CD4-positive, alpha-beta T cell treated with Interleukin-4 for 1 hour (primary cell): Measurements from ENCODE around the gene AMOTL1.

ENCODE experiments used
- DNase-seq, 2 donors: peaks; one replicate each; pipeline ENCODE4 v3.0.0-alpha.2; 2020 to 2022

The AMOTL1 gene

GRCh38 chr11:94861306-94861845, 93.2 kb downstream of the AMOTL1 start:
- DNase-seq: no peak

- DNase-seq: no peak
Measured at GRCh38 chr11:94862926-94863880, 95.0 kb downstream of the AMOTL1 start.

DNA sequence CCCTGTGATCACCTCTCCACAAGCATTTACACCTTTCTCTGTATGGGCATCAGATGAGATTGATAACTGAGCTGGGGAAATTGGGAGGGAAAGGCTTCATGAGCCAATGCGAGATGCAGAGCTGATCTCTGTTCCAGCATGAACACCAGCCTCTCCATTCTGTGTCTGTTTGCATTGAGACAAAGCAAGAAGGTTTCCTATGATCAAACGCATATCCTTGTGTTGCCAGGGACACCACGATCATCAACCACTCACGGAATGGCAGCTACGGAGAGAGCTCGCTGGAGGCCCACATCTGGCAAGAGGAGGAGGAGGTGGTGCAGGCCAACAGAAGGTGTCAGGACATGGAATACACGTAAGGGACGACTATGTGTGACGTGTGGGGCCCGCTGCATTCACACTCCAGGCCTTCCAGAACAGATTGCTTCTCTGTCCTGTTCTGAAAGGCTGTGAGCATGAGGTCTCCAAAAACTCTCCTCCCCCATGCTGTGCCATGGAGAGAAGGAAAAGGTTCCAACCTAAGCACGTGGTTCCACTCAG, 96.4 kb downstream of the AMOTL1 start:
- no peak for DNase-seq

- DNase-seq: no peak
Measured at GRCh38 chr11:94866231-94866822, 98.2 kb downstream of the AMOTL1 start.

- no peak for DNase-seq
Measured at GRCh38 chr11:94866936-94867795, 99.0 kb downstream of the AMOTL1 start.

GRCh38 chr11:94868468-94868867, 100.3 kb downstream of the AMOTL1 start:
- DNase-seq: no peak

- no peak for DNase-seq
Measured at GRCh38 chr11:94869186-94869585, 101.0 kb downstream of the AMOTL1 start.

- no peak for DNase-seq
Measured at GRCh38 chr11:94870422-94870821, 102.3 kb downstream of the AMOTL1 start.

- no peak for DNase-seq
Measured at GRCh38 chr11:94871491-94872185, 103.5 kb downstream of the AMOTL1 start.

DNA sequence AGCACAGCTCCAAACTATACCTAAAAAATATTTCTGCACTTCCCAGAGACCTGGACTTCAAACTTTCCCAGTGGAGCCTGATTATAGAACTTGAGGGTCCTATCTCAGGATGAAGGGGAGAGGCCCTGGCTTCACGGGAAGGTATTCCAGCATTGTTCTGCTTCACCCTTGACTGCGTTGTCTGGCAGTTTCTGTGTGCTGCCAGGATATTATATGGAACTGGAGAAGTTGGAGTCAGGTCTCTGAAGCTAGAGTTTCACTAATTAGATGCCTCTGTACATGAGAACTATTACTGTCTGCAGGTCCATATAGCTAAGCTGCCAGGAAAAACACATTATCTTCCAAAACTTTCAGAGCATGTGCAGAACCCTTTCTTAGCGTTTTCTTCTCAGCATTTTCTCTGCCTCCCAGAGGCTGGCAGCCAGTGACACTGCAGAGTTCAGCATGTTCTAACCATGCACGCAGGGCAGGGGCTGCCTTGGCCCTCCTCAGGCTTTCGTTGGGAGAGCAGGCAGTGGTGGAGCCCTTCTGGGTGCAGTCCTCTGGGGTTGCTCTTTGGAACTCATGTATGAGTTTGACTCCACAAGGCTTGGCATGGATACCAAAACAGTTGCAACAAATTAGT, 105.9 kb downstream of the AMOTL1 start:
- no peak for DNase-seq

DNA sequence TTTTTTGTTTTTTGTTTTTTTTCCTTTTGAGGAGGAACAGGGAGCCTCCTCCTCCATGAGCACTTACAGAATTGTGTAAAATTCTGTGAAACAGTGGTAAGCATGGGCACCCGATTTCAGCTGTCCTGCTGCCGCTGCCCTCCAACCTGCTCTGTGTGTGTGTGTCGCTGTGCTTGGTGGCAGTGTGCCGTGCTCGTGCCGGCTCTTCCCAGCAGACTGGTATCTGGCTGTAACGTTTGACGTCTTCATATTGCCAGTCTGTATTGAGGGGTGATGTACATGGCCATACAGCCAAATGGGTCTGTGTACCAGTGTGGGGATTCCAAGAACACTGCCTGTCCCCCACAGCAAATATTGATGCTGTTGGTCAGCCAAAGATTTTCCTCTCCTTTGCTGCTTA, 108.1 kb downstream of the AMOTL1 start:
- no peak for DNase-seq

DNA sequence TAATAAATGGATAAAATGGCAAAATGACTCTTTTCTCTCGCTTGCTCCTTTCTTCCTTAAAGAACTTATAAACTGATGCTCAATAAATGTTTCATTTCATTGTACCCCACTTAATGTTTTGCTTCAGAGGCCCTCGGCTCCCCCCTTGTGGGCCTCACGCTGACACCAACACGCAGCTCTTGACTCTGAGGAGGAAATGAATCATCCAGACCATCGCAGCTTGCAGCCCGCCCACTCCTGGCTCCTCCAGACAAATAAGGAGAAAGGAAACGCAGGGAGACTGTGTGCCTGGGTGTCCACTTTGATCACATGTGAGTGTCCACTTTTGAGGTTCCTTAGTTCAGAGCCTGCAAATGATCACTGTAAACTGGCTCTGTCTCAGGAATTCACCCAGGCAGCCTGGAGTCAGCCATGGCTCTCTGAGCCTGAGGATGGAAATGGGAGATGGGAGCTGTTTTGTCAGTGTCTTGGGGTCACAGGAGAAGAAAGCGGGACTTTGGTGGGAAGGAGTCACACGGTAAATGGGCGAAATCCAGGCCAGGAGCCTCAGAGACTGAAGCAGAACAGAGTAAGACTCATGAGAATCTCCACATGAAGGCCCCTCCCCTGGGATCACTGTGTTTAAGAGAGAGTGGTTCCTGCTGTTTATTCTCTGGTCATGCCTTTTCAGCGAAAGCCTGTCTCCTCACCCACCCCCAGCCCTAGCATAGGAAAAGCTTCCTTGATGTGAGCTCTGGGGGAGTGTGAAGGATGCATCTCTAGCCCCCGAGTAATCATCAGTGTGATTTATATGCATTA, 108.7 kb downstream of the AMOTL1 start:
- peak; percentile 4 to 45 for DNase-seq

DNA sequence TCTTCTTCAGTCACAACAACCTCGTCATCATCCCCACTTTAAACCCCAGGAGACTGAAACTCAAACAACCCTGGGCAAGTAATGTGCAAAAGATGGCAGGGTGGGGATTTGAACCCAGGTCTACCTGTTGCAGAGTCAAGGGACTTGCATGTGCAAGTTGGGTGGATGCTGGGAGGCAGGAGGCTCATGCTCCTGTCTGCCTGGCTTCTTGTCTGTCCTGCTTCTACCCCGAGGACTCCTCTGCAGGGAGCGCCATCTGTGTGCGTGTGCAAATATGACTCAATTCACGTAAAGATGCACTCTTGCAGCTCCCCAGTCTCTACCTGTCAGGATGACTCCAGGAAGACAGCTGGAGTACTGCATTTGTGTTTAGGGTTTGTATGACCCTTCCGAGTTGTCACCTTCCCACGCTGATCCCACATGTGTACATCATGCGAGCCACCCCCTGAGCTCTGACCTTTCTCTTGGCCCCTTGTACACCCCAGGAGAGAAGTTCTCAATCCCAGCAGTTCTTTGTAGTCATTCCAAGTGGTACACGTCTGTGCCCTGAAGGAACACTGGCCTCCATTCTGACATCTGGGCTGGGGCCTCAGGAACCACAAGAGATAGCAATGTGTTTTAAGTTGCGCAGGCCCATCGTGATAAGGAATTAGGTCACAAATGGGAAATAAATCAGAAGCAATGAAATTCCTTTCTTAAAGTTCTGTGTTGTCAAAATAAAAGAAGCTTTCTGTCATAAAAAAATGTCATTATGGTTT, 109.5 kb downstream of the AMOTL1 start:
- DNase-seq: no peak

DNA sequence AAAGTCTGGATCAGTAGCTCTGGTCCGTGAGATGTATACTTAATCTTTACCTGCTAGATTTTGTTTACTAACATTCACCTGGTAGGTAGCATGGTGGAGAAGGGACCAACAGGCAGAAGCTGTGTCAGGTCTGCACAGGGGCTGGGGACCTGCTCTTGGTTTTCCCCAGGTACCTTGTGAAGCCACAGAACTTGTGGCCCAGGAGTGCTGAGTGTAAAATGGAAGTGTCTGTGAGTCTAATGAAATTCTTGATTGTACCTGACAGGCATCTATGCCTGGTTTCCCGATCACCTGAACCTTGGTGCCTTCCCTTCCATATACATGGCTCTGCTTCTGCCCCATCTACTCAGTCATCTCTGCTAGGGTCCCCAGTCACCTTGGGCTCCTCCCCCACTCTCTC, 110.8 kb downstream of the AMOTL1 start:
- DNase-seq: no peak

GRCh38 chr11:94880216-94880615, 112.1 kb downstream of the AMOTL1 start:
- no peak for DNase-seq

DNA sequence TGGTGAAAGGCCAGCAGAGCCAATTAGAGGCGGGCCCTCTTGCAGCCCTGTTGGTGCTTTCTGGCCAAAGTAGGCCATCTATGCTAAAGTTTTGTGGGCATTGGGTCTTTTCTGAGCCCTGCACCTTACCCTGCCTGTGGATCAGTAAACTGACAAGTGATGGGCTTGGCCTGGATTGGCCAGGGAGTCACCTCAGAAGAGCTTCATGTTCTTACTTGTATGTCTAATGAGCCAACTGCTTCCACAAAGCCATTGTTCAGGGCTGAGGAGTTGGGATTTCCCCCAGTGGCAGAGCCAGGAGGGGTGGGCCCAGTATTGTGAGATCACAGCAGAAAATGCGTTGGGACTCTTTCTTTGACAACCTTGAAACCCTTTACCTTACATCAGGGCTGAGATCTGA, 114.8 kb downstream of the AMOTL1 start:
- no peak for DNase-seq

DNA sequence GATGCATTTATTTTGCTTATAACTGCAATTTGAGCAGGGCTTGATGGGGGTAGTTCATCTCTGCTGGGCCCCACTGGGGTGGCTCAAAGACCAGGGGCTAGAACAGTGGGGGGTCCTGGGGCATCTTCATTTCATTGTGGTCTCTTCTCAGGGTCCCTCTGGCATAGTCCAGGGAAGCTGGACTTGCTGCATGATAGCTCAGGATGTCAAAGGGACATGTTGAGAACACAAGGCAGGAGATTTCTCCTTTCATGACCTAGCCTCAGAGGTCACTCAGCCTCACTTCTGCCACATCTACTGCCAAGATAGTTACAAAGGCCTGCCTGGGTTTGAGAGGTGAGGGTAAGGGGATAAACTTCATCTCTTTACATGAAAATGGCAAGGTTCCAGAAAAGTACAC, 115.7 kb downstream of the AMOTL1 start:
- no peak for DNase-seq

DNA sequence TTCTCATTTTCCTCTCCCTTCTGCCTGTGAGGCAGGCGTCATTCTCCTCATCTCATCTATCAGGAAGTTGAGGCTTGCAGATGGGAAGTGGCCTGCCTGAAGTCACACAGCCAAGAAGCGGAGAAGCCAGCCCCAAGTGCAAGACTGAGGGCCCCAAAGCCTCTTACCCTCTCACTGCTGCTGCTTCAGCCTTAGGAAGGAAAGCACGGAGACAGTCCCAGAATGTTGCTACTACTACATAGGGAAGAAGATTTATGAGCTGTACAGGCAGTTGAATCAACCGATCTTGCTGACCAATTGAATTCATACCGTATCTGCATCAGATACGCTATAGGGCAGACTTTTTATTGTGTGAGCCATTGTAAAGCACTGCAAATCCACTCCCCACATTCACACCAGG, 116.2 kb downstream of the AMOTL1 start:
- no peak for DNase-seq

DNA sequence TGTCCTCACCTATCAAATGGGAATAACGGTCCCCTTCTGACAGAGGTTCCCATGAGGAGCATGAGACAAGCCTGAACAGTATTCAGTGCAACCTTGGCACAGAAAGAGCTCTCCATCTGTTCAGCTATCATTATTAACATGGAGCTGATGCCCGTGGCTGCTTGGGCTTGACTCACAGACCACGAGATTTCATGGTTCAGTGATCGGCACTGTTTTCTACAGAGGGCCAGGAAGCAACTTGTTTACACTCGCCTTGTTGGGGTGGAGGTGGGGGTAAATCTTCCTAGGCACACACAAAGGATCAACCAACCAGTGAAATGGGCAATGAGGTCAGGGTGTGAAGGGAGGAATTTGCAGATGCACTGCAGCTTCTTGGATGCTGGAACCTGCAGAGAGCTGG, 117.0 kb downstream of the AMOTL1 start:
- DNase-seq: no peak

DNA sequence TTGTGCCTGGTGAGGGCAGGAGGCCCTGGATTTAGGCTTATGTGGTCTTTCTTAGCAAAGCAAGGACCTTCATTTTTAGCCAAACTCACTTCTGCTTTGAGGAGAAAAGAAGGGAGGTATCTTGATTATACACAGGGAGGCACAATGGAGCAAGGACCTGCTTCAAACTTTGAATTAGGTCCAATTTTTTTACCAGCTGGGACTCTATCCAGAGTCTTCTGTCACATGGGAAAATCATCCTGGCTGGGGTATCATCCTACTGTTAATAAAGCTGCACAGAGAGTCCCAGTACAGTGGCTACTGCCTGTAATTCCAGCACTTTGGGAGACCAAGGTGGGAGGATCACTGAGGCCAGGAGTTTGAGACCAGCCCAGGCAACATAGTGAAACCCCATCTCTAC, 117.4 kb downstream of the AMOTL1 start:
- DNase-seq: no peak
